ENCODE data around the gene TSPEAR. TPM values are rescaled to one million over a fixed set of nuclear protein-coding genes. Genes with fewer than 3 reads are reported as not detected.
"Not testable (repeated sequence)": the region's sequence is repeated elsewhere in the genome, so short reads cannot be mapped to it uniquely, and the experiment has no call there.

The TSPEAR gene
- polyA plus RNA-seq, 5 donors, result 2.0 to 4.4 (median 3.0) TPM

- no peak for DNase-seq
Measured at GRCh38 chr21:44702973-44703730, 8.2 kb downstream of the TSPEAR start.

GRCh38 chr21:44702111-44702972 lies 9.0 kb downstream of the TSPEAR start:
- no peak for DNase-seq

- DNase-seq, result no peak
Measured at GRCh38 chr21:44701541-44701940, 9.8 kb downstream of the TSPEAR start.

- no peak for DNase-seq
Measured at GRCh38 chr21:44701023-44701400, 10.4 kb downstream of the TSPEAR start.

- no peak for DNase-seq
Measured at GRCh38 chr21:44700101-44701022, 11.0 kb downstream of the TSPEAR start.

GRCh38 chr21:44699502-44700001 lies 11.8 kb downstream of the TSPEAR start:
- DNase-seq, result no peak

GRCh38 chr21:44697811-44698734 lies 13.3 kb downstream of the TSPEAR start:
- DNase-seq, result no peak

GRCh38 chr21:44697172-44697810 lies 14.1 kb downstream of the TSPEAR start, which contains the start of gene KRTAP10-12:
TSS of gene KRTAP10-12 (plus strand) at chr21:44697172. CDS start at chr21:44697202, 30 bp downstream.
- DNase-seq, result not testable (repeated sequence)

GRCh38 chr21:44696572-44696971 lies 14.8 kb downstream of the TSPEAR start:
- no peak for DNase-seq

GRCh38 chr21:44695641-44696040 lies 15.7 kb downstream of the TSPEAR start:
- DNase-seq, result no peak

GRCh38 chr21:44695184-44695583 lies 16.2 kb downstream of the TSPEAR start:
- no peak for DNase-seq

- no peak for DNase-seq
Measured at GRCh38 chr21:44694776-44695175, 16.6 kb downstream of the TSPEAR start.

- DNase-seq, result no peak
Measured at GRCh38 chr21:44692798-44693512, 18.4 kb downstream of the TSPEAR start.

GRCh38 chr21:44691686-44692085 lies 19.7 kb downstream of the TSPEAR start:
- no peak for DNase-seq

GRCh38 chr21:44689740-44690139 lies 21.6 kb downstream of the TSPEAR start:
- DNase-seq, result not testable (repeated sequence)

GRCh38 chr21:44687671-44688070 lies 23.7 kb downstream of the TSPEAR start:
- DNase-seq, result no peak

GRCh38 chr21:44686843-44687561 lies 24.4 kb downstream of the TSPEAR start:
- no peak for DNase-seq

- DNase-seq, result no peak
Measured at GRCh38 chr21:44686000-44686781, 25.2 kb downstream of the TSPEAR start.

Data from right lung (tissue), 5 donors.